GM06990 (cell line): Measurements from ENCODE around the gene HENMT1.

Source experiments
- DNase-seq: peaks from one replicate; pipeline ENCODE4 v3.0.0-alpha.2; 2011; ENCODE audit not compliant: insufficient read length; ENCODE audit errors: extremely low read depth
- H3K27me3 ChIP-seq: replicated peaks from 2 replicates; pipeline ENCODE4 v1.6.0; 2011; ENCODE audit warnings: low read length; ENCODE audit not compliant: control insufficient read depth, insufficient read depth
- H3K36me3 ChIP-seq: 2 replicates; pipeline ENCODE4 v1.5.1; 2011; ENCODE audit warnings: low read length; ENCODE audit not compliant: control insufficient read depth, insufficient read depth
- H3K4me3 ChIP-seq: replicated peaks from 2 replicates; pipeline ENCODE4 v1.5.1; 2011; ENCODE audit warnings: low read depth, mild to moderate bottlenecking, control low read depth, low read length
- TF ChIP-seq, protein P1 (sequence below): IDR thresholded peaks from 2 replicates; pipeline ENCODE4 v1.5.1; 2011; ENCODE audit warnings: low read length, control low read depth, mild to moderate bottlenecking, inconsistent platforms; ENCODE audit not compliant: insufficient read depth, poor library complexity, severe bottlenecking

HENMT1 gene

DNA sequence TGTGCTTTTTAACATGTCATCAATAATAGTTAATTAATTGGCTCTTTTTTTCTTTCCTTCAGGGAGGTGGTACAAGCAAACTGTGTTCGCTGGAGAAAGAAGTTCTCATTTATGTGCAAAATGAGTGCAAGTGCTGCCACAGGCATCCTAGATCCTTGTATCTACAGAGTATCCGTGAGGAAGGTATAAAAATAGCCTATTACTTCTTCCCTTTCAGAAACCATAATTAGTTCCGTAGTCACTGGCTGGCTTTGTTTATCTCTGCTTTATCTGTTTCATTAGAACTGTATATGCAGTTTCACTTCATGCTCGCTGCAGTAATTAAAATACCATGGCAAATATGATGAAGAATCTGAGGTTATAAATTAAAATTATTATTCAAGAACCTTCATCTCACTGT lies 60.4 kb downstream of the HENMT1 start:
- Histone ChIP-seq H3K36me3 (no peaks in the 10 kb centered on the region), H3K27me3 (no peaks in the 10 kb centered on the region), H3K4me3 (no peak overlapping the region)
- DNase-seq, result no peak
- TF ChIP-seq, protein P1, sequence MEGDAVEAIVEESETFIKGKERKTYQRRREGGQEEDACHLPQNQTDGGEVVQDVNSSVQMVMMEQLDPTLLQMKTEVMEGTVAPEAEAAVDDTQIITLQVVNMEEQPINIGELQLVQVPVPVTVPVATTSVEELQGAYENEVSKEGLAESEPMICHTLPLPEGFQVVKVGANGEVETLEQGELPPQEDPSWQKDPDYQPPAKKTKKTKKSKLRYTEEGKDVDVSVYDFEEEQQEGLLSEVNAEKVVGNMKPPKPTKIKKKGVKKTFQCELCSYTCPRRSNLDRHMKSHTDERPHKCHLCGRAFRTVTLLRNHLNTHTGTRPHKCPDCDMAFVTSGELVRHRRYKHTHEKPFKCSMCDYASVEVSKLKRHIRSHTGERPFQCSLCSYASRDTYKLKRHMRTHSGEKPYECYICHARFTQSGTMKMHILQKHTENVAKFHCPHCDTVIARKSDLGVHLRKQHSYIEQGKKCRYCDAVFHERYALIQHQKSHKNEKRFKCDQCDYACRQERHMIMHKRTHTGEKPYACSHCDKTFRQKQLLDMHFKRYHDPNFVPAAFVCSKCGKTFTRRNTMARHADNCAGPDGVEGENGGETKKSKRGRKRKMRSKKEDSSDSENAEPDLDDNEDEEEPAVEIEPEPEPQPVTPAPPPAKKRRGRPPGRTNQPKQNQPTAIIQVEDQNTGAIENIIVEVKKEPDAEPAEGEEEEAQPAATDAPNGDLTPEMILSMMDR, result no peak

DNA sequence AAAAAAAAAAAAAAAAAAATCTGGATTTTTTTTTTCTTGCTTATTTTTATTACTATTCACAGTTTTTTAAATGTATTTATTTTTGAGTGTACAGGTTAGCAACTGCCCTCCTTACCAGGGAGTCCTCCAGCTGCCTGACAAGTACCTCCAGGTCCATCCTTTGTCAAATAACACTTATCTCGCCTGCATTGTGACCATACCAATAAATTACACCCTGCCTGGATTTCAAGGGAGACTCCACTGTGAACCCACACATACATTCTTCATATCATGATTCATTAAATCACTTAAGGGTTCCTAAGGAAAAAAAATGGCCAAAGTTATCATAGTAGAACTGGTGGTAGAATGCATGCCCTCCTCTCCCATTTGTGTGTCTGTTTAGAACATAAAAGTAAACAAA lies 62.6 kb downstream of the HENMT1 start:
- Histone ChIP-seq H3K27me3 (no peaks in the 10 kb centered on the region), H3K36me3 (no peaks in the 10 kb centered on the region), H3K4me3 (no peak overlapping the region)
- TF ChIP-seq, protein P1, result no peak
- no peak for DNase-seq
